T-helper 1 cell treated with Interleukin-12 subunit alpha and Interleukin-12 subunit beta and Interleukin-4 antibody, amounts not matched to agents 30 ng/mL and 1 ng/mL, for 36 hours (primary cell): ENCODE measurements around the gene SNX7. TPM values are rescaled to one million over a fixed set of nuclear protein-coding genes. Genes with fewer than 3 reads are reported as not detected.

Source experiments
- intact Hi-C: fragments of 100-400 bp; cut with micrococcal nuclease; formaldehyde crosslinking; loops from one replicate; pipeline ENCODE4 v1.15.1; 2024
- total RNA-seq: library from RNA; stranded (reverse); gene quantifications from 2 replicates; pipeline ENCODE4 v1.2.3, GENCODE V29; 2022

SNX7 gene
- total RNA-seq, 1 donor from 2014 or later: not detected

DNA sequence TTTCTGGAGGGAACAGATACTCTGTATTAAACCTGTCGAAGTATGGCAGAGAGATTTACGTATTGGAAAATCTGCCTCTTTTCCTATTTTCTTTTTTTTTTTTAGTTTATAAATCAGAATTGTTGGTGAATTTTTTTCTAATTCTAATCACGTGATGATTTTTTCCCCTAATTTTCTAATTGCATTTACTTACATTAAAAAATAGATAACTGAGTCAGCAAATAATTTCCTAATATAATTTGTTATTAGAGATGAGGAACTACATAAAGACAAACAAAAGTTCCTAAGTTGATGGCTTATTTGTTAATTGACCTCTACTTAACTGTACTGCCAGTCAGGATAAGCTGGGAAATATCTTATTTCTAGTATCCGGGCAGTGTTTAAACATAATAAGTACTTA is 34.6 kb downstream of the SNX7 start:
- intact Hi-C loops: no loop called here

DNA sequence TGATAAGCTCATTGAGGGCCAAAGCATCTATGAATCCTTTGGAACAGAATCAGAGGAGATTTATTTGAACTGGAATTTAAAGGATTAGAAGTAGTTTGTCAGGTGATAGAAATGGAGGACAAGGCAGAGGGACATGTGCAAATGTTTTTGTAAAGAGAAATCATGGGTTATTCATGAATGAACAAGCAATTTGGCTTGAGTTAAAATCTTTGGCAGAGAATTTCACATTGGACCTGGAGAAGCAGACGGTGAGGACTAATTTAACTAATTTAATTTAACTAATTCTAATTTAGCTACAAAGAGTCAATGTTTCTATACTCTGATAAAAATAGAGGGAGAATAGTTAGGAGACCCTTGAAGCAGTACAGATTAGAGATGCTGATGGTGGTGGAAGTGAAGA is 36.3 kb downstream of the SNX7 start:
- intact Hi-C loops: no loop called here

DNA sequence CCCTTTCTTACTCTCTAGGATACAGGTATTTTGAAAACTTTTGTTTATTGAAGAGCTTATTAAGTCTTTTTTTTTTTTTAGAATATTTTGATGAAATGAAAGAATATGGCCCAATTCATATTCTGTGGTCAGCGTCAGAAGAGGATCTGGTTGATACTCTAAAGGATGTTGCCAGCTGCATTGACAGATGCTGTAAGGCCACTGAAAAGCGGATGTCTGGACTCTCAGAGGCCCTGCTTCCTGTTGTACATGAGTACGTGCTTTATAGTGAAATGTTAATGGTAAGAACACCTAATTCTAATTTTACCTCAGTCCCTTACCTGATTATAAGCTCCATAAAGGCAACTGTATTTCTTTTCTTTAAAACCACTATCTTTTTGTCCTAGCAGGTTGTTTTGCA is 37.1 kb downstream of the SNX7 start:
- intact Hi-C loops: no loop called here

DNA sequence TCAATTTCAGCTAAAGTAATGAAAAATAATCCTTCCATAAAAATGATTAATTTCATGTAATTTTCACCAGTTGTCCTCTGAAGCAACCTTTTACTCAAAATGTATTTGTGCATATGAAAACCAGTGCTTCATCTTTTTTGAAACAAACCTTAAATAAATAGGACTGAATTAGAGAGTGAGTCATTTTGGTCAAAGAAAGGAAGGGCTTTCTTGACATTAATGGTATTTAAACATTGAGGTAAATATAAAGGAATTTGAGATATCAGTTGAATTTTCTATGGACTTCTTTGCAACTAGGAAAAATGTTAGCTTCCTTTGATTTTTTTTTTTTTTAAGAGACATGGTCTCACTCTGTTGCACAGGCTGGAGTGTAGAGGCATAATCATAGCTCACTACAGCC is 38.7 kb downstream of the SNX7 start:
- intact Hi-C loops: no loop called here

DNA sequence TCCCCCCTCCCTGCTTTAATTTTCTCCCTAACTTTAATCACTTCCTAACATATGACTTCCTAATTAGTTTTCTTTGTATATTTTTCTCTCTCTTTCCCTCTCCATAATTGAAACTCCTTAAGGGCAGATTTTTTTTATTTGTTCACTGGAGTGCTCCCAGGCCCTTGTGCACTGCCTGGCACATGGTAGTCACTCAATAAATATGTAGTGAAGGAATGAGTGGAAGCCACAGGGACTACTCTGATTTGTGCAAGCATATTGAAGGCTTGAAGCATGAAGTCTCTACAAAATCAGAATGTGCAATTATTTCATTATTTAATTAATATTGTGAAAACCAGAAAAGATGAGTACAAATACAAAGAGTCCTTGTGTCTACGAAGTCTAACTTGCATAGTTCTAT is 41.5 kb downstream of the SNX7 start:
- intact Hi-C loops: no loop called here

DNA sequence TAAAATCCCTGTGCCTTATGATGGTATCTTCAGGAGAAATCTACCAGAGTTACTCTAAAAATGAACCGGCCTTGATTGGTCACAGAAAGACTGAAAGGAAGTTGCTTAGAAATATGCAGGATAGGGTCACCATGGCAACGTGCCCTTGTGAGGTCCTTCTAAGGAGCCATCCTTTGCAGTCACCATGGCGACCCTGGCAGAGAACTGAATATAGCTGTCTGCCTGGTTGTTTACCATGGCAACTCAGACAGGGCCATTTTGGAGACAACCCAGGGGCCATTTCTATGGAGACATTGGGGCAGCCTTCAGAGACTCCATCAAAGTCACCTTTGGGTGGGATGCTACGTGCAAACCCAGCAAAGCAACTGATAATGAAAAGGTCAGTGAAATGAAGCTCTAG is 43.0 kb downstream of the SNX7 start:
- intact Hi-C loops: no loop called here

DNA sequence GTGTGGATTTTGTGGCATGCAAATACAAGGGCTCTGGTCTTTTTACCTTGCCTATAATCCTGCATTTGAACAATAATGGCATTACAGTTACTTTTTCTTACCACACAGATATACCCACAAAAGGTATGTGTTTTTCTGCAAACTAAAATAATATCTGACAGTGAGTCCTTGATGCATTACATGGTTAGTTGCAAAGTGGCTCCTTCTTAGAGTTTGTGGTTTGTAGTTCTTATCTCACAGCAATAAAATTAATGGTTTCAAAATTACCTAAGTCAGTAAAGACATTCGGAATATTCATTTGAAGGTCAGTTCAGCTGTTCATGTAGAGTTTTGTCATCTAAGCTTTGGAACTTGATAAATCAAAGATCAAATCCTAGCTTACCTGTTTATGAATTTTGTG is 43.5 kb downstream of the SNX7 start:
- intact Hi-C loops: no loop called here

DNA sequence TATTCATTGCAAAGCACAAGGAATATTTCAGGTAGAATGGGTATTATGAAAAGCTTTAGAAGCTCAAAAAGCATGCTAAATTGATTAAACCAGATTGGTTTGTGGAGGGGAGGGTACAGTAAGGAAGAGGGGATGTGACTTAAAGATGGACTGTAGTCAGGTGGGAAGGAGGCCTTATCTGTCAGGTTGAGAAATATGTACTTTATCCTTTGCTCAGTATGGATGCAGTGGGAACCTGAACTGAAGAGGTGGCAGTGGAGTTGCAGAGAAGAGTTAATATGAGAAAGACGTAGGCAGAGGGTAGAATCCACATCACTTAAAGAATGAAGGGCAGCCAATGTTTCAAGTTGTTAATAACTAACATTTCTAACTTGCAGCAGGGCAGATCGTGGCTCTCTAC is 44.1 kb downstream of the SNX7 start:
- intact Hi-C loops: no loop called here

DNA sequence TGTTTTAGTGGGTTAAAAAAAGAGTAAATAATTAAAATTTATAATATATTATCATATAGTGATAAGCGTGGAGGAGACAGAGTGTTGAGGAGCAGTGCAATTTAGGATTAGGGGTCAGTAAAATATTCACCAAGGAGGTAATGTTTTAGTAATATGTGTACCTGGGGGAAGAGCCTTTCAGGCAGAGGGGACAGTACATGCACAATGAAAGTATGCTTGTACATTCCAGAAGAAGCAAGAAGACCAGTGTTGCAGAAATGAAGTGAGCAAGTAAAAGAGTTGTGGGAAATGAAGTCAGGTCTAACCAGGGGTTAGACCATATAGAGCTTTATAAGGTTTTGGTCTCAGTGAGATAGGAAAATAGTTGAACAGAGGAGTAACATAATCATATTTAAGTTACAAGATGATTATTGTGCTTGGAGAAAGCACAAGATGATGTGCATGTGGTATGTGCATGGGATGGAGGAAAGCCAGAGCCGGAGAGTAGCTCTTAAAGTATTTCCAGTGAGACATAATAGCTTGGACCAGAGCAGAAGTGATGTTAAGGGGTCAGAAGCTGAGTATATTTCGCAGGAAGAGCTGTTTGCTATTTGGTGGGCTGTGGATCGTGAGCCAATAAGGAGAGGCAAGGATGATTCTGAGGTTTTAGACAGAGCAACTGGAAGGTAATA is 44.8 kb downstream of the SNX7 start:
- intact Hi-C loops: no loop called here

DNA sequence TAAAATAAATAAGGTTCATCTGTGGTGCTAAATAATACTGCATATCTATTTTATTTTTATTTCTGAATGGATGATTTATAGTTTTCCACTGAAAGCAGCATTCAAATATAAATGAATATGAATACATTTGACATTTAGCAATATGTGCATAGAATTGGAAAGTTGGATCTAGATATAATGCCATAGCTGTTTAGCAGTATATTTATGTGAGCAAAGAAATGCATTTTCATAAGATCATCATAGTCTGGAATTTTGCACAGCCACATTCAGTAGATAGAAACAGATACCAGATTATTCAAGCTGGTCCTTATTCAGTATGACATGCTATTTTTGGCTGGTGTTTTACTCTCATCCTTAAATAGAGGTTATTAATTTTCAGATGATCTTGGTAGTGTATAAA is 46.0 kb downstream of the SNX7 start:
- intact Hi-C loops: no loop called here

DNA sequence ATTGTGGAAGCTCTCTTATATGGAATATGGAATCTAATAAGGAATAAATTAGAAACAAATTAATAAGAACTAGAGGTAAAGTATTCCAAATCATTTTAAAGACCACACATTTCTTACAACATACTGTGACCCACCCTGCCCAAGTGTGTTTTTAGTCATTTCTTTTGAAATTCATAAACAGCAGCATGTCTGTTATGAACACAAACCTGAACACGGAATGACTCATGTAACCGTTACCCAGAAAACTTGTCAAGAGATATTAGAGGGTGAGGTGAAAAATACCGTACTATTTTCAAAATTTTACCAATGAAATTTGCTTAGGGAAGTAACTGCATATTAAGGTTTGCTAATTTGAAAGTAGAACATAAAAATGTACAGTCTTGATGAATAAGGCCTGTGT is 48.4 kb downstream of the SNX7 start:
- intact Hi-C loops: no loop called here

DNA sequence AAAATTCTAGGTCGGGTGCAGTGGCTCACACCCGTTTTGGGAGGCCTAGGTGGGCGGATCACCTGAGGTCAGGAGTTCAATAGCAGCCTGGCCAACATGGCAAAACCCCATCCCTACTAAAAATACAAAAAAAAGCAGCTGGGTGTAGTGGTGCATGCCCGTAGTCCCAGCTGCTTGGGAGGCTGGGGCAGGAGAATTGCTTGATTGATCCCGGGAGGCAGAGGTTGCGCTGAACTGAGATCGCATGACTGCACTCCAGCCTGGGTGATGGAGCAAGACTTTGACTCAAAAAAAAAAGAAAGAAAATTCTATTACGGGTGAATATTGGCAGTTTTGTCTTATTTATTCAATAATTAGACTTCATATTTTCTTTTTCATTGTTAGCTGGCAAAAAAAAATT is 62.1 kb downstream of the SNX7 start:
- intact Hi-C loops: no loop called here

DNA sequence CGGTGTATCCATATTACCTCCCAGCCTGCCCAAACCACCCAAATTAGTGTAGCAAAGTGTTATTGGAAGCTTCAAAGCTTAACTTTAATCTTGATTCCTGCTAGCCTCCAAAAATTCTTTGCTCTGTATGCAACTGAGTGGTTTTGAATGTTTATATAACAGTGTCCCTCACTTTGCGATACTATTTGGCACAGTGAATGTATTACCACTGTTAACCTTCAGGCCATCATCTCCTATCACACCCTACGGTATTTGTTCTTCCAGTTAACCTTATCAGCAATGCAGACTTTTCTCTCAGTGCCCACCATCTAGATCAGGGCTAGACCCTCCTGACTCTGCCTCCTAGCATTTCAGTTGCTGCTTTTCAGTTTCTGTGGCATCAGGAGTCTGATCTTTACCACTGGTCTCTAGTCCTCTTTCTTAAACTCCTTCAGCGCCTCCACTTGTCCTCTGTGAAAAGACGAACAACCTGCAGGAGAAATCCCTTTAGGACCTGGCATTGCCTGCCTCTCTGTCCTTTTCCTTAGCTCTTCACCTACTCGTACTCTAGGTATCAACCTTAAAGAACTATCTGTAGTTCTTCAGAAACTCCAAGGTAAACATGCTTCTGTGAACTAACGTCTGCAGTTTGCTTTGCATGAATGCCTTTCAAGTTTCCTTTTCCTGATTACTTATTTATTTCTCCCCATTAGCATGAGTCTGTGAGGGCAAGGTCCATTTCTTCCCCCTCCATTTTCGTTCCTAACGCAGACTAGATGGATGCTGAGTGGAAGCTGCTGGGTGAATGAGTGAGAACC is 71.7 kb downstream of the SNX7 start:
- intact Hi-C loops: no loop called here

DNA sequence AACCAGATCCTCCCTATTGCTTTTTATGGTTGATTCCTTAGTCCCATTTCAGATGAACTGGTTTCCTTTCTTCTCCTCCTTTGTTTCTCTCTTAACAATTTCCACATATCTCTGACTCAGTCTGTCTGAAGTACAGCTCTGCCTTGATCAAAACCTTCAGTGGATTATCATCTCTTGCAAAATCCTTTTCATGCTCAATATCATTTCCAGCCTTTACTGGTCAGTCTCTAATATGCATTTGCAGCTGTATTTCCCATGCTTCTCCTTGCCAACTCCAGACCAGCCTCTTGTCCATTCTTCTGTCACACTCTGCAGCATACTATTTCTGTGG is 72.2 kb downstream of the SNX7 start:
- intact Hi-C loops: no loop called here

DNA sequence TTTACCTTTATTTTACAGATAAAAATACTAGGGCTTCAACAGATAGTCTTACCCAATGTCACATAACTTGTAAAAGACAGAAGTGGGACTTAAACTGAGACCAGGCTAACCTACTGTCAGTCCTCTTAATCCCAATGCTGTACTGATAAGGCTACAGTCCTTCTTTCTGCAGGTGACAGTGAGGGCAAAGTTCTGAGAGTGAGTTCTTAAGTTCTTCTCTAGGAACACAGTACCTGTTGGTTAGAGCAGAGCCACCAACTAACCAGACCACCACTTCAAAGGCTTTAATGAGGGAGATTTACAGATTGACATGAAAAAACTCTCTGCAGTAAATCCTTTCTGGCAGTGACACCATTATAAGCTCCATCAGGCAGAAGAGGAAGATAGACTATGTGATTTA is 74.2 kb downstream of the SNX7 start:
- intact Hi-C loops: no loop called here

DNA sequence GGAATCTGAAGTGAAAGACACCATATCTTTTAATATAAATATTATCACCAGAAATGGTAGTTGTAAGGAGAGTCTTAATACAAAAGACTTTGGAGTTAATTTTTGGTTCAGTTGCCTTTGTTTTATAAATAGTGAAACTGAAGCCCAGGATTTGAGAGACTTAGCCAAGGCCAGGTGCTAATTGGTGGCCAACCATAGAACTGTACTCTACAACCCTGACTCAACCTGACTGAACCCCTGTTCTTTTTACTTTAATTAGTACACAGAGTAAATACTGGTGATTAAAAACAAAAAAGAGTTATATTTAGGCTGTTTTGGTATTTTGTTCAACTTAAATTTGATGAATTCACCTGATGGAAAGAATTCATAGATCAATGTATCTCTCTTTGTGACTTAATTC is 76.3 kb downstream of the SNX7 start:
- intact Hi-C loops: no loop called here

DNA sequence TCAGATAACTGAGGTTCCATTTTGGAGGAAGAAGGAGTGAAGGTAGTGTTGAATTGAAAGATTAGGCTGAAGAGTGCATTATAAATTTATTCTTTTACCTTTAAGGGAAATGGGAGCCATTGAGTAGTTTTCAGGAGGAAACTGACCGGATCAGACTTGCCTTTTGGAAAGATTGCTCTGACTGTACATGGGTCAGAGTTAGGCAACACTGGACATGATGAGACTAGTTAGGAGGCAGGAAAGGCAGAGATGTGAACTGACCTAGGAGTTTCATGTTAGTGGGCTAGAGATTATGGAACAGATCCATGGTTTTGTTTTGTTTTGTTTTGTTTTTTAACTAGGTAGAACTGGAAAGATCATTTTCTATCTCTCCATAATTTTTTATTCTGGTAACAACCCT is 78.2 kb downstream of the SNX7 start:
- intact Hi-C loops: no loop called here

DNA sequence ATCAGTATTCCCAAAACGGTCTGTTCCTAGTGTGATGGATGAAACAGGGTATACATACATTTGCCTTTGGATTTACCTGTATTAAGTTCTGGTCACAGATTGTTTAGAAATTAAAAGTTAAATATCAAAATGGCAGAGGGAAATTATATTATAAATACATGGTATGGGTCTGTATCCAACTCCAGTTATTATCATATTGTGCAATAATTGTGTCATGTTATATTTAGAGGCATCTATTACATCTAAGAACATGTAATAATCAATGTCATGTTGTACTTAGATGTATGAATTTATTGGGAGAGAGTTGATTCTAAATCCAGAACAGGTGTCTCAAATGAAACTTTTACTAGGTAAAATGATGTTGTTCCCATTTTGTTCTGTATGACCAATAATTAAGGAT is 79.6 kb downstream of the SNX7 start:
- intact Hi-C loops: no loop called here

DNA sequence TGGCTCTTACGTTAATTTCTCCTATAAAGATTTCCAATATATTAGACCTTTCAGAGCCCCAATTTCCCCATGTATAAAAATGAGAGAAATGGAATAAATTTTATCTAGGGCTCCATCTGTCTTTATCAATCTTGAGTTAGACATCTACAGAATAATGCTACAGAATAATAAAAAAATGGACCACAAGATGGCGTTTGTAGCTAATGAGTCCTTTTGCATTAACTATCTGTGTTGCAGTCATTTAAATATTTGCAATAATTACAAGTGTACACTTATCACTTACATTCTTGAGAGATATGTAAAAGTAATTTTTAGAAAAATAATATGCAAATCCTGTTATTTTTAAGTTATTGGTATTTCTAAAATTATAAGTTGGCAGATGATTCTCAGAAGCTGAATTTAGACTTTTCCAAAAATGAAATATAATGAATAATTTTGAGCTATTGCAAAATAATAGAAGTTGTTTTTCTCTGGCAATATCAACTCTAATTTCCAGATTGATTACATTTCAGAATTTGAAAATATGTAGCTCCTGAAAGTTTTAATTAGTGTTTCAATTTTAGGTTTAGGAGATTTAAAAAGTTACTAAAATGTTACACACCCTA is 87.7 kb downstream of the SNX7 start:
- intact Hi-C loops: loop anchor here (1.0 kb wide), 1 partner anchor 958 kb away; no protein-coding TSS in a partner anchor

DNA sequence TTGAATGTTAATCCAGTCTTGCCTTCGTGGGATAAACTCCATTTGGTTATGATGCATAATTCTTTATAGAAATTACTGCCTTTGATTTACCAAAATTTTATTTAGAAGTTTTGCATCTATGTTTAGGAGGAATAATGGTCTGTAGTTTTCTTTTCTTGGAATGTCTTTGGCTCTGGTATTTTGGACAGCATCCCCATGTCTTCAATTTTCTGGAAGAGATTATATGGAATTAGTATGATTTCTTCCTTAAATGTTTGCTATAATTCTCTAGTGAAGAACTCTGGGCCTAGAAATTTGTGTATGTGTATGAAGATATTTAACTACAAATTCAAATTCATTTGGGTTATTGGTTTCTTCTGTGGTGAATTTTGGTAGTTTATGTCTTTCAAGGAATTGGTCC is 92.7 kb downstream of the SNX7 start:
- intact Hi-C loops: no loop called here

DNA sequence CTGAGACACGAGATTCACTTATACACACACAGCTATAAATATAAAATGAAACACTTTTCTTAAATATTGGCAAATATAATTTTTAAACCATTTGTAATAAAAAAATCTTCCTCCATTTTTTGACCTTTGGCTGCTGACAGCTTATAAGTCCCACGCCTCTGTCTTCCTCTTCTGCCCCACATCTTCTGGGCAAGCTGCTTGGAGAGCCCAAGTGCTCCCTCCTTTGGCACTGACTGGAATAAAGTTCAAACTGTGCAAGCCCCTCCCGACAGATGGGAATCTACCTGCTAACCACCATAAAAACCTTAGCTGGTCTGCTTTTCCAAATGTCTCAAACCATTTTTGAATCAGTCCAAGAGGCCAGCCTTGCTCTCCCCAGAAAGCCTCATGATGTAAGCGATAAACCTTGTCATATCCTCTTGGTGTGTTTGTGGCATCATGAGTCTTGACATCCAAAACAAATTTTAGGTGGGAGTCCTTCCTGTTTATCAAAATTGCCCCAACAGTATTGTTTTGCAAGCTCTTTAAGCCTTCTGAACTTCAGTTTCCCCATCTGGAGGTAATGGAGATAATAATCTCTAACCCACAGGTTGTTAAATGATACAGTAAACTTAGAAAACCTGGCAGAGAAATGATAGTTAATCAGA is 99.8 kb downstream of the SNX7 start:
- intact Hi-C loops: no loop called here

DNA sequence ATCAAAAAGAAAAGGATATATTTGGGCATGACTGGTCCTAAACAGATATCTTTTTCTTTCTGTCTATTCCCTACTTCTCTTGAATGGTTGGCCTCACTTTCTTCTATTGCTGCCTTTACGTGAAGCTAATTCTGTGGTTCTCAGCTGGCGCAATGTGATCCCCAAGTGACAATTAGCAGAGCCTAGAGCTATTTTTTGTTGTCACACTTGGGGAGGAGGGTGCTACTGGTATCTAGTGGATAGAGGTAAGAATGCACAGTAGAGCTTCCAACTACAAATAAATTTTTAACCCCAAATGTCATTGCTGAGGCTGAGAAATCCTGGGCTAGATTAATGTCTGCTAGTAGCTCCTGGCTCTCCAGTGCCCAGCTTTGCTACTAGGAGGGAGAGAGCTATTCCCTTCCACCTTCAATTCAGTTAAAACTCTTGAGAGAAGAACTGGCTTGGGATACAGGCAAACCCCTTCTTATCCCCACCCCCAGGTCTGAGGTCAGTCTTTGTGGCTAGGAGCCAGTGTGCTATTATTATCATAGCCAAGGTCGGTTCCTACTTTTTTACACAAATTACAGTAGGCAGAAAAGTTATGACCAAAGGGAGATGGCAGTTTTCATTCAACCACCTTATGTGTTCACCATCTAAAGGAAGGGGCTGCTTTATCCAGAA is 102.1 kb downstream of the SNX7 start:
- intact Hi-C loops: no loop called here
